ENCODE results near the gene CROCC. TPM values are rescaled to one million over a fixed set of nuclear protein-coding genes. Genes with fewer than 3 reads are reported as not detected.

The CROCC gene
- total RNA-seq, 2 experiments from 2014 or later = 36.3 to 54.1 TPM

GRCh38 chr1:16993521-16994038, 71.8 kb downstream of the CROCC start:
- CTCF ChIA-PET (ENCODE audit: unreplicated experiment) = no interaction called here
- H3K27ac ChIP-seq (ENCODE audit: low read depth, low read length, poor library complexity, severe bottlenecking) = no peak overlapping the region
- no peaks in the 10 kb centered on the region for H3K79me2 ChIP-seq (ENCODE audit: insufficient read depth, low read depth, low read length)
- H4K20me1 ChIP-seq (ENCODE audit: insufficient read depth, low read length) = no peaks in the 10 kb centered on the region
- POLR2A ChIA-PET = no interaction called here
- H2AFZ ChIP-seq (ENCODE audit: low read length) = no peak overlapping the region
- no peaks in the 10 kb centered on the region for H3K4me1 ChIP-seq (ENCODE audit: insufficient read depth, low read length, poor library complexity, severe bottlenecking)
- TF ChIP-seq CTCF (conservative IDR thresholded peaks at IDR 0.05; ENCODE audit: low read length) (no peak), EZH2phosphoT487 (IDR thresholded peaks at IDR 0.05; ENCODE audit: borderline replicate concordance, low read depth, low read length) (no peak)
- H3K4me3 ChIP-seq (ENCODE audit: low read depth, low read length, poor library complexity, severe bottlenecking) = no peak overlapping the region
- intact Hi-C loops (cut with micrococcal nuclease; ENCODE audit: unreplicated experiment) = no loop called here
- no peaks in the 10 kb centered on the region for H3K9me2 ChIP-seq (ENCODE audit: insufficient read depth, low read length)
- BruUV-seq (replicated peaks) = no TSS peak
- H3K4me2 ChIP-seq (ENCODE audit: low read length) = no peak overlapping the region
- H3K9me3 ChIP-seq (ENCODE audit: low read length) = no peaks in the 10 kb centered on the region
- no peak for DNase-seq (ENCODE audit: low spot score)
- H3K36me3 ChIP-seq (ENCODE audit: insufficient read depth, low read length) = peaks cover 8% of the 10 kb centered on the region

GRCh38 chr1:16996845-16997244, 75.1 kb downstream of the CROCC start:
- CTCF ChIA-PET (ENCODE audit: unreplicated experiment) = no interaction called here
- intact Hi-C loops (cut with micrococcal nuclease; ENCODE audit: unreplicated experiment) = no loop called here
- DNase-seq (ENCODE audit: low spot score) = no peak

More at GRCh38 chr1:16996845-16997244, 75.1 kb downstream of the CROCC start:
- no peak overlapping the region for H3K4me3 ChIP-seq (ENCODE audit: low read depth, low read length, poor library complexity, severe bottlenecking)
- no peak overlapping the region for H3K4me2 ChIP-seq (ENCODE audit: low read length)
- H4K20me1 ChIP-seq (ENCODE audit: insufficient read depth, low read length) = no peaks in the 10 kb centered on the region
- BruUV-seq (replicated peaks) = no TSS peak
- no peaks in the 10 kb centered on the region for H3K4me1 ChIP-seq (ENCODE audit: insufficient read depth, low read length, poor library complexity, severe bottlenecking)
- POLR2A ChIA-PET = no interaction called here
- TF ChIP-seq CTCF (conservative IDR thresholded peaks at IDR 0.05; ENCODE audit: low read length) (no peak), EZH2phosphoT487 (IDR thresholded peaks at IDR 0.05; ENCODE audit: borderline replicate concordance, low read depth, low read length) (no peak)
- H3K9me3 ChIP-seq (ENCODE audit: low read length) = no peaks in the 10 kb centered on the region
- no peak overlapping the region for H2AFZ ChIP-seq (ENCODE audit: low read length)
- no peaks in the 10 kb centered on the region for H3K79me2 ChIP-seq (ENCODE audit: insufficient read depth, low read depth, low read length)
- H3K9me2 ChIP-seq (ENCODE audit: insufficient read depth, low read length) = no peaks in the 10 kb centered on the region
- H3K27ac ChIP-seq (ENCODE audit: low read depth, low read length, poor library complexity, severe bottlenecking) = no peak overlapping the region
- peaks cover 8% of the 10 kb centered on the region for H3K36me3 ChIP-seq (ENCODE audit: insufficient read depth, low read length)
